HG02885 (cell line): ENCODE results near the gene PDCD6IP.
"Not testable (repeated sequence)": the region's sequence is repeated elsewhere in the genome, so short reads cannot be mapped to it uniquely, and the experiment has no call there.

Source experiments
- ATAC-seq: cut with Tn5 transposase; IDR thresholded peaks from one replicate; pipeline ENCODE4 v1.9.1; 2021; ENCODE audit warnings: mild to moderate bottlenecking; ENCODE audit not compliant: unreplicated experiment, poor library complexity

PDCD6IP gene, protein sequence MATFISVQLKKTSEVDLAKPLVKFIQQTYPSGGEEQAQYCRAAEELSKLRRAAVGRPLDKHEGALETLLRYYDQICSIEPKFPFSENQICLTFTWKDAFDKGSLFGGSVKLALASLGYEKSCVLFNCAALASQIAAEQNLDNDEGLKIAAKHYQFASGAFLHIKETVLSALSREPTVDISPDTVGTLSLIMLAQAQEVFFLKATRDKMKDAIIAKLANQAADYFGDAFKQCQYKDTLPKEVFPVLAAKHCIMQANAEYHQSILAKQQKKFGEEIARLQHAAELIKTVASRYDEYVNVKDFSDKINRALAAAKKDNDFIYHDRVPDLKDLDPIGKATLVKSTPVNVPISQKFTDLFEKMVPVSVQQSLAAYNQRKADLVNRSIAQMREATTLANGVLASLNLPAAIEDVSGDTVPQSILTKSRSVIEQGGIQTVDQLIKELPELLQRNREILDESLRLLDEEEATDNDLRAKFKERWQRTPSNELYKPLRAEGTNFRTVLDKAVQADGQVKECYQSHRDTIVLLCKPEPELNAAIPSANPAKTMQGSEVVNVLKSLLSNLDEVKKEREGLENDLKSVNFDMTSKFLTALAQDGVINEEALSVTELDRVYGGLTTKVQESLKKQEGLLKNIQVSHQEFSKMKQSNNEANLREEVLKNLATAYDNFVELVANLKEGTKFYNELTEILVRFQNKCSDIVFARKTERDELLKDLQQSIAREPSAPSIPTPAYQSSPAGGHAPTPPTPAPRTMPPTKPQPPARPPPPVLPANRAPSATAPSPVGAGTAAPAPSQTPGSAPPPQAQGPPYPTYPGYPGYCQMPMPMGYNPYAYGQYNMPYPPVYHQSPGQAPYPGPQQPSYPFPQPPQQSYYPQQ

DNA sequence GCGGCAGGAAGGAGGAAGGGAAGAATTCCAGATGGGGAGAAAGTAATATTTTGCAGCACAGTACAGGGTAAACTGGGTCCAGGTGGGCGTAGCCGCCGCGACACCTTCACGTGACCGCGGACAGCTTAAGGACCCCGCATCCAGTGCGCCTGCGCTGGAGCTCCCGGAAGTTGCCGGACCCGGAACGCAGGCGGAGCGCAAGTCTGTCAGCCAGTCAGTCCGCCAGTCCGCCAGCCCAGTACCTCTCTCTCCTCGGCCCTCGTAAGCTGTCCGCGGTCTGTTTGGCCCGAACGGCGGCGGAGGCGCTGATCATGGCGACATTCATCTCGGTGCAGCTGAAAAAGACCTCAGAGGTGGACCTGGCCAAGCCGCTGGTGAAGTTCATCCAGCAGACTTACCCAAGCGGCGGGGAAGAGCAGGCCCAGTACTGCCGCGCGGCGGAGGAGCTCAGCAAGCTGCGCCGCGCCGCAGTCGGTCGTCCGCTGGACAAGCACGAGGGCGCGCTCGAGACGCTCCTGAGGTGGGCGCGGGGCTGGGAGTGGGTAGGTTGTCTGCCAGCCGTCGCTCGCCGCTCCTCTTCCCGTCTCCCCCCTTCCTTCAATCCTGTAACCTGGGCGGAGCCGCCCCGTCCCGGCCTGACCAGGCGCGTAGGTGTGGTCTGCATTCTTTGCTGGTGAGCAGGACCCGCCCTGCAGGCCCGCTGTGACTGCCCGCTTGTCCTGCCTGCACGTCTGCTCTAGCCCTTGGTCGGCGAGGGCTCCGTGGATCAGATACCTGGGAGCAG, at the start of gene PDCD6IP:
Gene PDCD6IP (plus strand): TSS at position 213 of the 784 bp plus-strand sequence. CDS start 99 bp downstream, at position 312.
- peak; percentile 91 for ATAC-seq

- no peak for ATAC-seq
Observed at GRCh38 chr3:33749546-33750210, 48.8 kb upstream of the PDCD6IP start.

- no peak for ATAC-seq
Observed at GRCh38 chr3:33750211-33750548, 48.2 kb upstream of the PDCD6IP start.

GRCh38 chr3:33751336-33751735, 47.1 kb upstream of the PDCD6IP start:
- ATAC-seq, result no peak

DNA sequence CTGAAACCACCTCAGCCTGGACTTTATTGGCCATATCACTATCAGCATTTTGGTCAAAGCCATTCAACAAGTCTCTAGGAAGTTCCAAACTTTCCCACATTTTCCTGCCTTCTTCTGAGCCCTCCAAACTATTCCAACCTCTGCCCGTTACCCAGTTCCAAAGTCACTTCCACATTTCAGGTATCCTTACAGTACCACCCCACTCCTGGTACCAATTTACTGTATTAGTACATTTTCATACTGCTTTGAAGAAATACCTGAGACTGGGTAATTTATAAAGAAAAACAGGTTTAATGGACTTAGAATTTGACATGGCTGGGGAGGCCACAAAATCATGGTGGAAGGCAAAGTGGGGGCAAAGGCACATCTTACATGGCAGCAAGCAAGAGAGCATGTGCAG, 44.0 kb upstream of the PDCD6IP start:
- ATAC-seq, result not testable (repeated sequence)

DNA sequence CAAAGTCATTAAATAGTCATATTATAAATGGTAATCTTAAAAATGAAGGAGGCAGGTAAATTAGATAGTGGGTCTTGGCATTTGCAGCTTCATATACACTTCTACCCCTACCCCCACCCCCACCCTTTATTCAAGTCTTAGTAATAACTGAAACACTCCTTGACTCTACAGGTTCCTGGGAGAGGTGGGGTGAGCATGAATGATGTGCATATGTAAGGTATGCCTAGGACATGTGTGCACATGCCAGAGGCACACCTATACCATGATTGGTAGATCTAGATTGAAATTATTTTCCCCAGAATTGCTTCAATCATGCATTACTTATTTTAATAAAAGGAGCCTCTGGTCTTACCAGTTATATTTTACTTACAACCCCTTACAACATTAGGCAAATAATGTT, 40.1 kb upstream of the PDCD6IP start:
- ATAC-seq, result no peak

GRCh38 chr3:33758864-33759263, 39.6 kb upstream of the PDCD6IP start:
- no peak for ATAC-seq

- no peak for ATAC-seq
Observed at GRCh38 chr3:33768578-33769330, 29.7 kb upstream of the PDCD6IP start.

GRCh38 chr3:33773637-33774036, 24.8 kb upstream of the PDCD6IP start:
- no peak for ATAC-seq

- ATAC-seq, result no peak
Observed at GRCh38 chr3:33775363-33775762, 23.1 kb upstream of the PDCD6IP start.

DNA sequence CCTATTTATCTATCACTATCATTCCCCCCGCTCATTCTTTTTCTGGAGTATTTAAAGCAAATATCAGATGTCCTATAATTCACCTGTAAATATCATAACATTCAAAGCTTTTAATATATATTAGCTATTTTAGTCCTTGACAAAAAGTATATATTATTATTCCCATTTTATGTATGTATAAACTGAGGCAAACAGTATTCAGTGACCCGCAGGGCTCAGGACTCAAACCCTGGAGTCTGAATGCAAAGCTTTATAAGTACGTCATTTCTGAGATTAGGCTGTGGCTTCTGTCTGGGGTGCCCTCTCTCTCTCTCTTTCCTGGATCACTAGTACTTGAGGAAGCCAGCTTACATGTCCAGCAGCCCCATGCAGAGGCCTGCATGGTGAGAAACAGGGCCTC, 20.4 kb upstream of the PDCD6IP start:
- ATAC-seq, result no peak

GRCh38 chr3:33779751-33780150, 18.7 kb upstream of the PDCD6IP start:
- no peak for ATAC-seq

DNA sequence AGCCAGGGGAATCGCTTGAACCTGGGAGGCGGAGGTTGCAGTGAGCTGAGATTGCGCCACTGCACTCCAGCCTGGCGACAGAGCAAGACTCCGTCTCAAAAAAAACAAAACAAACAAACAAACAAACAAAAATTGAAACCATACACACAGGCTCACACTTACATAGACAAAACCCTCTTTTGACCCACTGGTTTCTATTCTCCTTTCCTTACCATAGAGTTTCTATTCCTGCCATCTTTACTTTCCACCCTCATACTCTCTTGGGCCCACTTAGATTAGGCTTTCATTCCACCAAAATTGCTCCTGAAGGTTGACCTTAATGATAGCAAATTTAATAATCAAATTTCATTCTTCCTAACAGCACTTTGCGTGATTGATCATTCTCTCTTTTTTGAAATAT, 17.0 kb upstream of the PDCD6IP start:
- not testable (repeated sequence) for ATAC-seq

DNA sequence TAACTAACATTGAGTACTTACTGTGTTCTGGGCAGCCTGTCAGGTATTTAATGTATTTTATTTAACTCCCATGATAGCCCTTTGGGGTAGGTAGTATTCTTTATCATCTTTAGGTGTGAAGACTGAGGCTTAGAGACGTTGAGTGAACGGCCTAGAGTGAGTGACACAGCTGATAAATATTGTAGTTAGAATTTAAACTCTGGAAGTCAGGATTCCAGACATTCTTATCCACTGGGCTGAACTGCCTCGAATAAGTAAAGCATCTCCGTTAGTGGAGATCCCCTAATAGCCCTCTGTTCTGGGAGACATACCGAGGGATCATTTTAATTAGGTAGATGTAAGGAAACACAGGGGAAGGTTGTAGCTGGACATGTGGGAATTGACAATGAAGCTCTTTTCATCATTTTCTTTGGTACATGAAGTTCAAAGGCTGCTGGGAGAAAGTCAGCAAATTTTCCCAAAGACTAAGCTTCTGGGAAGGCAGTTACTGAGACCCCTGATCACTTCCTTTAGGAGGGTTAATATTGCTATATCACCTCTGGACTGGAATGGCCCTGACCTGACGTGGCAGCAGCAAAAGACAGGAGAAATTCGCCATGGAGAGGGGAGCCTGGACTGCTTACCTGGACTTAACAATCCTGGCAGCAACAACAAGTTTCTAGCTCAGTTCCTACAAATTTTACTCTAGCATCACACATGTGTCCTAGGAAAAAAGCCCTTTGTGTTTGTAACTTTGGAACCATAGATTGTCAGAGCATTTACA, 11.7 kb upstream of the PDCD6IP start:
- ATAC-seq, result no peak

GRCh38 chr3:33787328-33788009, 11.0 kb upstream of the PDCD6IP start:
- peak; percentile 82 for ATAC-seq

- no peak for ATAC-seq
Observed at GRCh38 chr3:33789183-33789954, 9.1 kb upstream of the PDCD6IP start.

- no peak for ATAC-seq
Observed at GRCh38 chr3:33790091-33790490, 8.3 kb upstream of the PDCD6IP start.
